HG03045 (cell line): Measurements from ENCODE around the gene PSMD2.
"Not testable (repeated sequence)": the region's sequence is repeated elsewhere in the genome, so short reads cannot be mapped to it uniquely, and the experiment has no call there.

Experiments
- ATAC-seq: cut with Tn5 transposase; IDR thresholded peaks from one replicate; pipeline ENCODE4 v1.9.1; 2021; ENCODE audit warnings: mild to moderate bottlenecking, moderate library complexity; ENCODE audit not compliant: unreplicated experiment

The PSMD2 gene

DNA sequence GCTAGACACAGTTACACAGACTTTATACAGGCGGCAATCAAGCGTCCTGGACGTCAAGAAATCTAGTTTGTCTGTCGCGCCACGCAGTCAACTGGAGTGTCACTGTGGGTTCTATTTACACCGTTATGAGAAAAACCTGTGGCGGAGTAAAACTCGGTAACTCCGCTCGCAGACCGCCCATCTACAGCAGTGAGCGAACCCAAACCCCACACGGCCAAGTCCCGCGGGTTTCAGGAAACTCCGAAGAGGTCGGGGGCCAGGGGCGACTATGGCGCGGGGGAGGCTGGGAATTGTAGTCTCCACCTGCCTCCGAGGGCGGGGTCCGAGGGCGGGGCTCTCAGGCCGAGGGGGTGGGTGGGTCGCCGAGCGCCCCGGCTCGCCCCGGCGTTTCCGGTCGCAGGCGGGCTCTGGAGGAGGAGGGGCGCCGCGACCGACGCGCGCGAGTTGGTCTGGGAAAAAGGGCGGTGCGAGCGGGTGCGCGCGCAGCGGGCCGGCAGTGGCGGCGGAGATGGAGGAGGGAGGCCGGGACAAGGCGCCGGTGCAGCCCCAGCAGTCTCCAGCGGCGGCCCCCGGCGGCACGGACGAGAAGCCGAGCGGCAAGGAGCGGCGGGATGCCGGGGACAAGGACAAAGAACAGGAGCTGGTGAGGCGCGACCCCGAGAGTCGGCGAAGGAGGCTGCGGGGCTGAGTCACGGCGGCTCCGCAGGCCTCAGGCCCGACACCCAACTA, at the start of gene PSMD2:
TSS of gene PSMD2 (plus strand) at position 483 of the 729 bp plus-strand sequence. CDS start at position 509, 26 bp downstream.
- peak; percentile 93 for ATAC-seq

DNA sequence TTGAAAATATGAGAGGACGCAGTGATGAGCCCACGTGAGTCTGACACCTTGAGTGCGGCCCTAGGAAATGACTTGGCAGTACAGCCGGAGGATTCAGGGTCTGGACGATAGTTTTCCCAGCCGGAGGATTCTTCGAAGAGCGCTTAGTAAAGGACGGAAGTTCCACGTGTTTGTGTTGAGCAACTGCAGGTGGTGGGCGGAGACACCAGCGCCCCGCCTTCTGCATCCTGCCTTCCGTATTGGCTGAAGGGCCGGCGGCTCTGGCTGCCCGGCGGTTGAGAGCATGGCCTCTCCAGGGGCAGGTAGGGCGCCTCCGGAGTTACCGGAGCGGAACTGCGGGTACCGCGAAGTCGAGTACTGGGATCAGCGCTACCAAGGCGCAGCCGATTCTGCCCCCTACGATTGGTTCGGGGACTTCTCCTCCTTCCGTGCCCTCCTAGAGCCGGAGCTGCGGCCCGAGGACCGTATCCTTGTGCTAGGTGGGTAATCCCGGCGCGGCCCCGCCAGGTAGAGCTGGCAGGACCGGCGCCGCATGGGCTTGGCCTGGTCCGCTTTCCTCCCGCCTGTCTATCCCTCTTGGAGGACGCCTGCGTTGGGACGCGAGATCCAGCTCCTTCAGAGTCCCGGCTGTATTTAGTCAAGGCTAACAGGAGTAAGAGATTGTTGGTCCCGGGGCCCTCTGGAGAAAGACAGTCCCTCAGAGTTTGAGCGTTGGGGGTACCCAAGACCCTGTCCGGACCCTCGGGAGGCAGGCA, 49.5 kb upstream of the PSMD2 start, which contains the start of gene EEF1AKMT4:
TSS of gene EEF1AKMT4 (plus strand) at position 261 of the 755 bp plus-strand sequence. CDS start at position 284, 23 bp downstream.
- peak; percentile 89 for ATAC-seq

- peak; percentile 65 for ATAC-seq
Measured at GRCh38 chr3:184250167-184250828, 48.7 kb upstream of the PSMD2 start.

- ATAC-seq: no peak
Measured at GRCh38 chr3:184255291-184256039, 43.6 kb upstream of the PSMD2 start.

GRCh38 chr3:184257083-184257915, 41.7 kb upstream of the PSMD2 start:
- ATAC-seq: no peak

GRCh38 chr3:184258926-184259325, 40.1 kb upstream of the PSMD2 start:
- no peak for ATAC-seq

DNA sequence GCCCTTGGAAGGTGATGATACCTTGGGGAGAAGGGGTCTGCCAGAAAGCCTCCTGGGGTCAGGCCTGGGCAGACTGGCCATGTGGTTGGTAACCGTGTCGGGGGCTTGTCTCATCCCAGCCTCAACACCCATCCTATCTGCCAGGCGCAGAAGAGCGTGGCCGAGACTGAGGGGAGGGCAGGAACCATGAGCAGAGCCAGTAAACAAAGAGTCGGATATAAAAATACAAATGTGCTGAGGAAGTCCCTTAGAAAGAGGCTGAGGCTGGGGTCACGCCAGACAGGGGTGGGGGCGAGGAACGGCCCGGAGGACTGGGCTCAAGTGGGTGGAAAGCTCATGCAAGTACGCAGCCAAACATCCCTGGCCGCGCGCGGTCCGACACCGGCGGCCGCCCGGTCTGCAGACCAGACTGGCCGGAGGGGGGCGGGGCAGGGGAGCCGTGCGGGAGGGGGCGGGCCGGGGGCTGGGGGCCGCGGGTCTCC, 39.6 kb upstream of the PSMD2 start:
- ATAC-seq: no peak

DNA sequence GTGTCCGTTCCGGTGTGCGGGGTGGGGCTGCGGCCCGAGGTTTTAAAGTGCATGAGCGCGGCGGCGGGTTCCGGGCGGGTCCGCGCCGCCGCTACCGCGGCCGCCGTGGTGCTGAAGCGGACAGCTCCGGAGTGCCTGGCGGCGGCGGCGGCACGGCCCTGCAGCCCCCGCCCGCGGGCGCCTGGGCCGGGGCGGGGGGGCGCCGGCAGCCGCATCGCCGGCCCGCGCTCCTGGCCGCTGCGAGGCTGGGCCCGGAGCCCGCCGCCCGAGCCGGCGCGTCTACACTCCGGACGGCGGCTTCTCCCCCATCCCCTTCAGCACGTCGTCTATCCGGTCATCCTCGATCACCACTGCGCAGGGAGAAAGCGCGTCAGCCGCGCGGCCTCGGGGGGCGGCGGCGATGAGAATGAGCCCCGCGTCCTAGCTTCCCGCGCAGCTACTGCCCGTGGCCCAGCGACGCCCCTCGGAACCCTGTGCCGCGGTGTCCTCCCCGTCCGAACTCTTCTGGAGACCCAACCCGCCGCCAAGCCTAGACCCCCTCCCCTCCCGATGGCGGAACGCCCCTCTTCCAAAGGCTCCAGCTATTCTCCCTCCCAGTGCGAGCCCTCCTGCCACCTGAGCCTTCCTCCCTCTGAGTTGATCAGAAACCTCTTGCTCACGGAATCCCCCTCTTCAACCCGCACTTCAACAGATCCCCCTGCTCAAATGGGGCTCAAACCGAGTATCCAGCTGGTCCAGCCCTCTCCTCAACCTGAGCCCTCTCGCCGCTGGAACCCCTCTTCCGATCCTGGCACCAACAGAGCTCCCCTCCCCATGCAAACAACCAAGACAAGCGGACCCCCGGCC, 38.9 kb upstream of the PSMD2 start:
- ATAC-seq: no peak

DNA sequence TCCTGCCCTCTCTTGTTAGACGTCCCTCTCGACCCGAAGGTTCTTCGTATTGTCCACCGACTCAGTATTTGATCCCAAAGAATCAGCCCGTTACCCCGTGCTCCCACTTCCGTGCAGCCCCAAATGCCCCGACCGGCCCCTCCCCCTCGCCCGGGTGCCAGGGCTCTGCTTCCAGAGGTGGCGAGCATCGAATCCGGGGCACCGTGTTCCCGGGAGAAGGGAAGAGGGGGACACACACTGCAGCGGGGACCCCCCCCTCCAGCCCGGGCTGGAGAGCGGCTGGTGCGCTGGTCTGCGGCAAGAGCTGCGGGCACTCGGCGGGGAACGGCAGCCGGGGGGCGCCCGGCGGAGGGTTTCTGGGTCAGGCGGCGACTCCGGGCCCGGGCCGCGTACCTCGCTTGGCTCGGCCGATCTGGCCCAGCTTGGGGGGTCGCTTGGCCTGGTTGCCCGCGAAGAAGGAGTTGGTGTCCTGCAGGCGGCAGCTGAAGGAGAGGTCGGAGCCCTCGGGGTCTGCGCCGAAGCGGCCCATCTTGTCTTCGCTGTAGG, 38.2 kb upstream of the PSMD2 start:
- no peak for ATAC-seq

- ATAC-seq: no peak
Measured at GRCh38 chr3:184261270-184261853, 37.7 kb upstream of the PSMD2 start, which contains the start of gene CAMK2N2. CAMK2N2 (minus strand) TSS chr3:184261553; CDS start chr3:184261285, 268 bp downstream.

DNA sequence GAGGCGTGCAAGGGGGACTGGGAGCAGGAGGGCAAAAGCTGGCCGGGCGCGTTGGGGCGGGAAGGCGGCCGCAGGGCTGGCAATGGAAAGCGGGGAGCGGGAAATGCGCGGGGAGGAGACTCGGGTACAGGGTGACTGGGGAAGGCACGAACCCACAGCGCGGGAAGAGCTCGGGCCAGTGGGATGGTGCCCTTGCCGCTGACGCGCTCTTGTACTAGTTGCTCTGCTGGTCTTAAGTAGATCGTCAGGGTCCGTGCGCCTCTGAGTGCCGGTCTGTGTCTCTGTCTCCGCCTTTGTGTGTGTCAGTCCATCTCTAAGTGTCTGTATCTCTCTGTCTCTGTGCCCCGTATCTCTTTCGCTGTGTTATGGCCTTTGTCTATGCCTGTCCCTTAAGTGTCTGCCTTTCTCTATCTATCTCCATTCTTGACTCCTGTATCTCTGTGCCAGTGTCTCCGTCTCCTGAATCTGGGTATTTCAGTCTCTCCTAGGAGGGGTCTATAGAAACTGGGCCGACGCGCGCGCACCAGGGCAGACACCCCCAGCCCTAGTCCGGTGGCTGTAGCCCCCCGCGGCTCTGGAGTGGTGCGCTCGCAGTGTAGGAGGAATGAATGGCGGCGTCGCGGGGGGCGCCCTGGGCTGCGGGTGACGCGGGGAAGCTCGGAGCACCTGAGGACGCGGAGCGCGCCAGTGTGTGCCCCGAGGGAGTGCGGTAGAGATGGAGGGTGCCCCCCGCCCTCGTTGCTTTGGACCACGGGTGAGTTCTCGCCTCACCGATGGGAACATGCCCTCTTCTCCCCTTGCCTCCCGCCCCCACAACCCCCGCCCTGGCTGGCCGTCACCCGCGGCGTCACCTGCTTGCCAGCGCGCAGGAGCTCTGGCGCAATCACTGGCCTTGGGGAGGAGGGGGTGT, 36.9 kb upstream of the PSMD2 start:
- ATAC-seq: no peak

DNA sequence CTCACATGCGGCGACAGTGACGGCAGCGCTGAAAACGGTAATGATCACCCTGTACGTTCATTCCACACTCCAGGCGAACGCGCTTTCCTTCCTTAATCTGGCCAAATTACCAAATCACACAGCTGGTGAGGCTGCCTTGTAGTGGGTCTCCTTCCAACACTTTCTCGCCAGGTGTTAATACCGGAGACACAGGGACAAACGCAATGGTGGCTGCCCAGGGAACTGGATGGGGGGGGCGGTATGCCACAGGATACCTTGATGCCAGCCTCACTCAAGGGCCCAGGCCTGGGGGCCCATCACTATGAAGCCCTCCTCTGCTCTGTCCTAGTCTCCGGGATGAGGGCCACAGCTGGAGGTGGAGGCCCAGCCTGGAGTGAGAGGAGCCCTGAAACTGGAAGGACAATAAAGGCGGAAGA, 36.3 kb upstream of the PSMD2 start:
- ATAC-seq: no peak

DNA sequence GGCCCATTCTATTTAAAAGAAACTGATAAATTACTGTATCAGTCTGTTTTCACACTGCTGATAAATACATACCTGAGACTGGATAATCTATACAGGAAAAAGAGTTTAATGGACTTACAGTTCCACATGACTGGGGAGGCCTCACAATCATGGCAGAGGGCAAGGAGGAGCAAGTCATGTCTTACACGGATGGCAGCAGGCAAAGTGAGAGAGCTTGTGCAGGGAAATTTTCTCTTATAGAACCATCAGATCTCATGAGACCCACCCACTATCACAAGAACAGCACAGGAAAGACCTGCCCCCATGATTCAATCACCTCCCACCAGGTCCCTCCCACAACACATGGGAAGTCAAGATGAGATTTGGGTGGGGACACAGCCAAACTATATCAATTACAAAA, 31.8 kb upstream of the PSMD2 start:
- ATAC-seq: not testable (repeated sequence)

DNA sequence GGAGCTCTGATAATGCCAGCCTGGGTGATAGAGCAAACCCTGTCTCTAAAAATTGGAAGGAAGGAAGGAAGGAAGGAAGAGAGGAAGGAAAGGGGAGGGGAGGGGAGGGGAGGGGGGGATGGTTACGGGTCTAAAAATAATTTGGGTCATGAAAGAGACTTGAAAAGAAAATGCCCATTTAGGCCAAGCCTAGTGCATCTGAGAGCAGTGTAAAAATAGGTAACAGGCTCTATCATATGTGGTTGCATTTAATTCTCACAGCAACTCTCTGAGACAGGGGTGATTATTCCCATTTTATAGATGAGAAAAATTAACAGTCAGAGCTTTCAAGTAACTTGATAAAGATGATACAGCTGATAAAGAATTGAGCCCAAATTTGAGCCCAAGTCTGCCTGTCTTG, 26.8 kb upstream of the PSMD2 start:
- no peak for ATAC-seq

GRCh38 chr3:184275381-184275701, 23.7 kb upstream of the PSMD2 start:
- no peak for ATAC-seq

DNA sequence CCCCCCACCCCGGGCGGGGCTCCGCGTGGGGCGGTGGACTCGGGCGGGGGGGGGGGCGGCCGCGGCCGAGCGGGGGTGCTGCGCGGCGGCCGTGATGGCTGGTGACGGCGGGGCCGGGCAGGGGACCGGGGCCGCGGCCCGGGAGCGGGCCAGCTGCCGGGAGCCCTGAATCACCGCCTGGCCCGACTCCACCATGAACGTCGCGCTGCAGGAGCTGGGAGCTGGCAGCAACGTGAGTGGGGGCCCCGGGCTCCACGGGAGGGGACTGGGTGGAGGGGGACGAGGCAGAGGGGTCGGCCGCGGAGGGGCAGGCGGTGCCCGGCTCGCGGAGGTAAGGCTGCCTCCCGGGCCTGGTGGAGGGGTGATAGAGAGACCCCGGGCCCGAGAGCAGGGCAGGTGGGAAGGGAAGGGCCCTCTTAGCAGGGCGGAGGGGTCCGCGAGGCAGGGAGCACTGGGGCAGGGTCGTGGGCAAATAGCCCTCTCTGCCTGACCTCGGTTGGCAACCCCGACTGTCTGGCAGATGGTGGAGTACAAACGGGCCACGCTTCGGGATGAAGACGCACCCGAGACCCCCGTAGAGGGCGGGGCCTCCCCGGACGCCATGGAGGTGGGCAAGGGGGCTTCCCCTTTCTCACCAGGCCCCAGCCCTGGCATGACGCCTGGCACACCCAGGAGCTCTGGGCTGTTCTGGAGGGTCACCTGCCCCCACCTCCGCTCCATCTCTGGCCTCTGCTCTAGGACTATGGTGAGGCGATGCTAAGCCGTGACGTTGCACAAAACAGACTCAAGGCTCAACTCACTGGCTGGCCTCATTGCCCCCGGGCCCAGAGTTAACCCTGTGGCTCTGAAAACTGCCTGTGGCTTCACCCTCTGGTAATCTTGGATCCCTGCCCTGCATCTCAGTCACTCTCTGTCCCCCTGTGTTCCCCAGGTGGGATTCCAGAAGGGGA, 22.8 kb upstream of the PSMD2 start, which contains the start of gene ECE2:
TSS of gene ECE2 (plus strand) at position 62 of the 950 bp plus-strand sequence. CDS start at position 194, 132 bp downstream.
- no peak for ATAC-seq
